NB4 (cell line): ENCODE results near the gene OR13C8.
"Not testable (repeated sequence)": the region's sequence is repeated elsewhere in the genome, so short reads cannot be mapped to it uniquely, and the experiment has no call there.

ENCODE experiments used
- DNase-seq: peaks from one replicate; pipeline ENCODE4 v3.0.0; 2010; ENCODE audit warnings: low read depth
- H3K4me3 ChIP-seq: one replicate; pipeline ENCODE4 v1.5.1; 2011; ENCODE audit warnings: mild to moderate bottlenecking, low read depth, low read length, moderate library complexity
- CTCF ChIP-seq: IDR thresholded peaks from one replicate; pipeline ENCODE4 v1.5.1; 2012; ENCODE audit warnings: low read depth, low read length
- MAX ChIP-seq: IDR thresholded peaks from 2 replicates; pipeline ENCODE4 v1.6.1; 2011; ENCODE audit warnings: low read depth, low read length
- MYC ChIP-seq: IDR thresholded peaks from 2 replicates; pipeline ENCODE4 v1.6.1; 2011; ENCODE audit warnings: low read depth, low read length
- POLR2A ChIP-seq: IDR thresholded peaks from 2 replicates; pipeline ENCODE4 v1.6.1; 2011; ENCODE audit warnings: mild to moderate bottlenecking; ENCODE audit not compliant: insufficient read length; ENCODE audit errors: extremely low read depth

The OR13C8 gene

GRCh38 chr9:104568868-104569267 lies at the start of gene OR13C8:
OR13C8 (plus strand) TSS chr9:104569168; CDS start chr9:104569168, 0 bp downstream.
- no peak for DNase-seq
- TF ChIP-seq CTCF: no peak
- TF ChIP-seq MYC: no peak
- TF ChIP-seq MAX: no peak
- TF ChIP-seq POLR2A: no peak
- no peak within 1 kb of the TSS for H3K4me3 ChIP-seq

GRCh38 chr9:104520241-104520640 lies 48.7 kb upstream of the OR13C8 start:
- not testable (repeated sequence) for DNase-seq, H3K4me3 ChIP-seq

GRCh38 chr9:104527109-104527508 lies 41.9 kb upstream of the OR13C8 start, which contains the start of gene OR13C4:
OR13C4 (minus strand) TSS chr9:104527209; CDS start chr9:104527209, 0 bp downstream.
- no peak for TF ChIP-seq MAX
- TF ChIP-seq MYC: no peak
- TF ChIP-seq CTCF: no peak
- no peak for TF ChIP-seq POLR2A
- DNase-seq: no peak
- no peak within 1 kb of the TSS for H3K4me3 ChIP-seq

- no peak for DNase-seq
- TF ChIP-seq MYC (no peak), POLR2A (no peak), CTCF (no peak), MAX (no peak)
- no peak within 1 kb of the TSS for H3K4me3 ChIP-seq
These were observed 32.2 kb upstream of the OR13C8 start, which contains the start of gene OR13C3 for GRCh38 chr9:104536756-104537155. OR13C3 (minus strand) TSS chr9:104536856; CDS start chr9:104536723, 133 bp downstream.

GRCh38 chr9:104539275-104539674 lies 29.7 kb upstream of the OR13C8 start:
- no peak for TF ChIP-seq MYC
- TF ChIP-seq CTCF: no peak
- TF ChIP-seq MAX: no peak
- no peak for TF ChIP-seq POLR2A
- no peak for DNase-seq
- H3K4me3 ChIP-seq: no peak overlapping the region

GRCh38 chr9:104544644-104545043 lies 24.3 kb upstream of the OR13C8 start:
- TF ChIP-seq MAX (no peak), POLR2A (no peak), MYC (no peak), CTCF (no peak)

More at GRCh38 chr9:104544644-104545043, 24.3 kb upstream of the OR13C8 start:
- no peak overlapping the region for H3K4me3 ChIP-seq
- DNase-seq: no peak
